Bone marrow (tissue), 2 donors: ENCODE data around the gene TCHH.
A peak's percentile ranks its signal among the peaks of the same experiment; 100 is the strongest.
"Not testable (repeated sequence)": the region's sequence is repeated elsewhere in the genome, so short reads cannot be mapped to it uniquely, and the experiment has no call there.

ENCODE experiments used
- DNase-seq, 2 donors: peaks; one replicate each; lab custom pipeline; 2025; lab: John Stamatoyannopoulos, UW

The TCHH gene

GRCh38 chr1:152110860-152111514 is 4.3 kb downstream of the TCHH start:
- DNase-seq = no peak

GRCh38 chr1:152110365-152110859 is 4.8 kb downstream of the TCHH start:
- no peak for DNase-seq

- no peak for DNase-seq
These were observed 5.3 kb downstream of the TCHH start for GRCh38 chr1:152109998-152110294.

DNA sequence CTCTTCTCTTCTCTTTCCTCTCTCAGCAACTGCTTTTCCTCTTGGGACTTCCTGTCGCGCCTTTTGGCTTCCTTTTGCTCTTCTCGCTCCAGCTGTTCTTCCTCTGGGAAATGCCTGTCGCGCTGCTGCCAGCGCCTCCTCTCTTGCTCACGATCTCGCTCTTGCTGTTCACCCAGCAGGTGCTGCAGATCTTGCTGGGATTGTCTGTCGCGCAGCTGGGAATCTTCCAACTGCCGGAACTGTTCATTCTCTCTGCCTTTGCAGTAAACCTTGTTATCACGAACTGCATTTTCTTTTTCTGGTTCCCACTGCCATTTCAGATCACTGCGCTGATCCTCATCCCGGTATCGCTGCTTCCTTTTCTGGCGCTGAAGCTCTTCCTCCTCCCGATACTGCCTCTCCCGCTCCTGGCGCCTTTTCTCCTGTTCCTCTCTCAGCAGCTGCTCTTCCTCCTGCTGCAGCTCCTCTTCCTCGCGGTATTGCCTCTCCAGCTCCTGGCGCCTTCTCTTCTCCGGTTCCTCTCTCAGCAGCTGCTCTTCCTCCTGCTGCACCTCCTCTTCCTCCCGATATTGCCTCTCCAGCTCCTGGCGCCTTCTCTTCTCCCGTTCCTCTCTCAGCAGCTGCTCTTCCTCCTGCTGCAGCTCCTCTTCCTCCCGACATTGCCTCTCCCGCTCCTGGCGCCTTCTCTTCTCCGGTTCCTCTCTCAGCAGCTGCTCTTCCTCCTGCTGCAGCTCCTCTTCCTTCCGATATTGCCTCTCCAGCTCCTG is 5.8 kb downstream of the TCHH start:
- no peak for DNase-seq

DNA sequence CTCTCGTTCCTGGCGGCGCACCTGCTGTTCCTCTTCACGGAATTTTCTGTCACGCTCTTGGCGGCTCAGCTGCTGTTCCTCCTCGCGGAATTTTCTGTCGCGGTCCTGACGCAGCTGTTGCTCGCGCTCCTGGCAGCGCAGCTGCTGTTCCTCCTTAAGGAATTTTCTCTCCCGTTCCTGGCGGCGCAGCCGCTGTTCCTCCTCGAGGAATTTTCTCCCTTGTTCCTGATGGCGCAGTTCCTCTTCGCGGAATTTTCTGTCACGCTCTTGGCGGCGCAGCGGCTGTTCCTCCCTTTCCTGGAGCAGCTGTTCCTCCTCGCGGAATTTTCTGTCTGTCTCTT is 6.4 kb downstream of the TCHH start:
- DNase-seq = no peak

DNA sequence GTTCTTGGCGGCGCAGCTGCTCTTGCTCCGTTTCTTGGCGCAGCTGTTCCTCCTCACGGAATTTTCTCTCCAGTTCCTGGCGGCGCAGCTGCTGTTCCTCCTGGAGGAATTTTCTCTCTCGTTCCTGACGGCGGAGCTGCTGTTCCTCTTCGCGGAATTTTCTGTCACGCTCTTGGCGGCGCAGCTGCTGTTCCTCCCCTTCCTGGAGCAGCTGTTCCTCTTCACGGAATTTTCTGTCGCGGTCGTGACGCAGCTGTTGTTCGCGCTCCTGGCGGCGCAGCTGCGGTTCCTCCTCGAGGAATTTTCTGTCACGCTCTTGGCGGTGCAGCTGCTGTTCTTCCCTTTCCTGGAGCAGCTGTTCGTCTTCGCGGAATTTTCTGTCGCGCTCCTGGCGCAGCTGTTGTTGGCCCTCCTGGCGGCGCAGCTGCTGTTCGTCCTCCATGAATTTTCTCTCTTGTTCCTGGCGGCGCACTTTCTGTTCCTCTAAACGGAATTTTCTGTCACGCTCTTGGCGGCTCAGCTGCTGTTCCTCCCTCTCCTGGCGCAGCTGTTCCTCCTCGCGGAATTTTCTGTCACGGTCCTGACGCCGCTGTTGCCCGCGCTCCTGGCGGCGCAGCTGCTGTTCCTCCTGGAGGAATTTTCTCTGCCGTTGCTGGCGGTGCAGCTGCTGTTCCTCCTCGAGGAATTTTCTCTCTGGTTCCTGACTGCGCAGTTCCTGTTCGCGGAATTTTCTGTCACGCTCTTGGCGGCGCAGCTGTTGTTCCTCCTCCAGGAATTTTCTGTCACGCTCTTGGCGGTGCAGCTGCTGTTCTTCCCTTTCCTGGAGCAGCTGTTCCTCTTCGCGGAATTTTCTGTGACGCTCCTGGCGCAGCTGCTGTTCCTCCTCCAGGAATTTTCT is 7.0 kb downstream of the TCHH start:
- no peak for DNase-seq

GRCh38 chr1:152107031-152107983 is 7.9 kb downstream of the TCHH start:
- no peak for DNase-seq

DNA sequence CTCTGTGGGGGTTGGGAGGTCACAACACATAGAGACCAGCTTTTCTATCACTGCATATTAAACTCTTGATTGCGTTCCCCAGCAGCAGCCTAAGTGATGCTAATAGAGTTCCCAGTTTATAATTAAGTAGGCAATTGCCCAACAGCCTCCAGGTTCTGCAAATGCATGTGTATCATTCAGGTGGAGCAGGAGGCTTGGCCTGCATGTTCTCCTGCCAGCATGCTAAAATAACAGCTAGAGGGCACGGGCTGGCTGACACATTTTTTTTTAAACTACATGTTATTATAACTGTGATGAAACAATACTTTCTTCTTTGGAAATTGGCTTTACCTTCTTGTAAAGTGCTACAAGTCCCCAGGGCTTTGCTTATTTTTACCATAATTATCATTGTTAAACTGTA is 10.4 kb downstream of the TCHH start:
- no peak for DNase-seq

DNA sequence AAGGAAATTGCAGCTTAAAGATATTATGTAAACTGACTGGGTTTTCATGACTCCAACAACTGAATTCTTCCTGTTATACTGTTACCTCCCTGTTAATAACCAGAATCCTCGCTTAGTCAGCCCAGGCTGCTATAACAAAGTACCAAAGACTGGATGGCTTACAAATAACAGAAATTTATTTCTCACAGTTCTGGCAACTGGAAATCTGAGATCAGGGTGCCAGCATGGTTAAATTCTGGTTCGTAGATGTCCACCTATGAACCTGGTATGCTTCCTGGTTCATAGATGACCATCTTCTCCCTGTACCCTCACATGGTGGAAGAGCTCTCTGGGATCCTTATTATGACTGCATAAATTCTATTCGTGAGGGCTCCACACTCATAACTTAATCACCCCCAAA is 18.3 kb downstream of the TCHH start:
- DNase-seq = no peak

DNA sequence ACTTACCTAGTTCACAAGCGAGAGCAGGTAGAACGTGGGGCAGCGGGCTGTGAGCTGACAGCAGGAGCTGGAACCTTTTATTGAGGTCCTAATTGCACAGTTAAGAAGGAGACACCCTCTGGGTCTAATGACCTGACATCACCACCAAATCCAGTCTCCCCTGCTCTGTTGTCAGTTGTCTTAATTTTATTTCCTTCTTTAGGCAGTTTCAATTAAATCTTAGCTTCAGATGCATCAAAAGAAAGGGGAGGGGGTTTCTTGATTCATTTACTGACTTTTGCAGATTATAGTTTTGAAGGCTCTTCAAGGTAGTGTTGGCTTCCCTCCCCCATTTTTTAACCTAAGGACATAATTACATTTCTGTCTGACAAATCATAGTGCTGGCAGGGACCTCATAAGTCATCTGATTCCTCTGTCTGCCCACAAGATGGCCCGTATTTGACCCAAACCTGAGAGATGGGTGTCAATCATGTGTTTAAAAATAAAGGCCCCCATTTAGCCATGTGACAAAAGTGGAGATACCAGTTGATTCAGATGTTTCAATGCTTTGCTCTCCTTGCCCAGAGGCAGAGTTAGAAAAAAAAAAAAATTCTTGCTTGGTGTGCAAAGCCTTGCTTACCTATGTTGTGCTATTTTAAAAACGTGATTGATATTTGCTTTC is 26.1 kb downstream of the TCHH start, which contains the start of gene TCHHL1:
Gene TCHHL1 (minus strand): TSS at position 51 of the 661 bp plus-strand sequence. CDS start 921 bp downstream, outside the sequence.
- DNase-seq = no peak

GRCh38 chr1:152086760-152087159 is 28.5 kb downstream of the TCHH start:
- DNase-seq = no peak

GRCh38 chr1:152084853-152085252 is 30.4 kb downstream of the TCHH start:
- DNase-seq = no peak

DNA sequence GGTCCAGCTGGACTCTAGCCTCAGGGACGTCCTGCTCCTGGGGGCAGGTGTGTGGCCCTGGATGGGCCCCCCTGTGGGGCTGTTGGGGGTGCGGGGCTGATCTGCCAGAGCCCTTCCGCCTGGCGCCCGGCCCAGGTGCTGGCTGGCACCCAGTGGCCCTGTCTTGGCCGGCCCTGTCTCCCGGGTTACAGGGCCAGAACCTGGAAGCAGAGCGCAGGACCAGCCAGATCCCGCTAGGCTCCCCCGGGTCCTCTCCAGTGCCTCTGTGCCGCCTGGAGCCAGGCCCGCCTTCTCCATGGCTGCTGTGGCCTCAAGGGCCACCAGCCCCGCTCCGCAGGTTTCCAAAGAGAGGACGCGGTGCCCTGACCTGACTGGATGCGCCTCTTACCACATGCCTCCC is 34.2 kb downstream of the TCHH start:
- not testable (repeated sequence) for DNase-seq

DNA sequence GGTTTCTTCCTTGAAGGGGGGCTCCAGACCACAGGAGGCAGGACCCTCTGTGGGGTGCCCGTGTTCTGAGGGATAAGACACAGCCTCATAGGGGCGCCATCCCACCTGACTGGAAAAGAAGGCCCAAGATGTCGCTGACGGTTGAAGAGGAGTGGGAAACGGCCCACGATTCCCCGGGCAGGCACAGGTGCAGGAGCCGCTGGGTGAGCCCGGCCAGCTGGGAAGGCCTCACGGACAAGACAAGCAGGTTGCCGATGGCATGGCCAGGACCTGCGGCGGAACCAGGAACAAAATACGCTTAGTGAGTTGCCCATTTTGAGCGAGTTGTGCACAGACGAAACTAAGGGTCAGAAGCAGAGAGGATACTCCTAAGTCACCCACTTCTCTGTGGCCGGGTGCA is 34.8 kb downstream of the TCHH start:
- not testable (repeated sequence) for DNase-seq

DNA sequence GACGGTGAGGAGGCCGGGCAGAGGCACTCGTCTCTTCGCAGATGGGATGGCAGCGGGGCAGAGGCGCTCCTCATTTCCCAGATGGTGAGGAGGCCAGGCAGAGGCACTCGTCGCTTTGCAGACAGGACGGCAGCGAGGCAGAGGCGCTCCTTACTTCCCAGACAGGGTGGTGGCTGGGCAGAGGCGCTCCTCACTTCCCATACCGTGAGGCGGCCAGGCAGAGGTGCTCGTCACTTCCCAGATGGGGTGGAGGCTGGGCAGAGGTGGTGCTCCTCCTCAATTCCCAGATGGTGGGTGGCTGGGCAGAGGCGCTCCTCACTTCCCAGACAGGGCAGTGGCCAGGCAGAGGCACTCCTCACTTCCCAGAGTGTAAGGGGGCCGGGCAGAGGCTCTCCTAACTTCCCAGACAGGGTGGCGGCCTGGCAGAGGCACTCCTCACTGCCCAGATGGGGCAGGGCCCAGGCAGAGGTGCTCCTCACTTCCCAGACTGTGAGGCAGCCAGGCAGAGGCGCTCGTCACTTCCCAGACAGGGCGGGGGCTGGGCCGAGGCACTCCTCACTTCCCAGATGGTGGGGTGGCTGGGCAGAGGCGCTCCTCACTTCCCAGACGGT is 36.3 kb downstream of the TCHH start:
- no peak for DNase-seq

- no peak for DNase-seq
These were observed 42.9 kb downstream of the TCHH start for GRCh38 chr1:152072311-152072710.

DNA sequence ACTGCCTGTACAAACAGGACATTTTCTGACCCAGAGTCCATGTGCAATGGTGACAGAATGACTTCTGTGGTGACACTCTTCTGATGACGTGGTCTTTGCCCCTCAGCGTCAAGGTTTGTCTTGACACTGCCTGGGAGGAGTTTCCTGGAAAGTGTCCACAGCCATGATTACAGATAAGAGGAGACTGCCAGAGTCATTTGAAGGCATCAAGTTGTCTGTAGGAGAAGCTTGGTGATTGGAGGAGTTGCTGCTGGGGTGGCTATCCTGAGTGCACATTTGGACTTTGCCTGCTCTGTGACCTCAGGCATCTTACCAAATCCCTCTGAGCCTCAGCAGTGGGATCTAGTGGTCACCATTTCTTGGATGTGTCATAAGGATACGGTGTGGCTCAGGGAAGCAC is 44.1 kb downstream of the TCHH start:
- DNase-seq = no peak

- no peak for DNase-seq
These were observed 47.3 kb downstream of the TCHH start for GRCh38 chr1:152067929-152068328.

- peak in 1 of 2 donors; percentile 27 for DNase-seq
These were observed 48.1 kb downstream of the TCHH start for GRCh38 chr1:152067150-152067549.

- DNase-seq = no peak
These were observed 53.3 kb downstream of the TCHH start for GRCh38 chr1:152061952-152062351.
